DMS79 treated with DMSO at 0.1 percent for 48 hours (cell line): ENCODE measurements around the gene CEMIP.

ENCODE experiments used
- DNase-seq: peaks from one replicate; lab custom pipeline; 2025; lab: John Stamatoyannopoulos, UW

CEMIP gene

DNA sequence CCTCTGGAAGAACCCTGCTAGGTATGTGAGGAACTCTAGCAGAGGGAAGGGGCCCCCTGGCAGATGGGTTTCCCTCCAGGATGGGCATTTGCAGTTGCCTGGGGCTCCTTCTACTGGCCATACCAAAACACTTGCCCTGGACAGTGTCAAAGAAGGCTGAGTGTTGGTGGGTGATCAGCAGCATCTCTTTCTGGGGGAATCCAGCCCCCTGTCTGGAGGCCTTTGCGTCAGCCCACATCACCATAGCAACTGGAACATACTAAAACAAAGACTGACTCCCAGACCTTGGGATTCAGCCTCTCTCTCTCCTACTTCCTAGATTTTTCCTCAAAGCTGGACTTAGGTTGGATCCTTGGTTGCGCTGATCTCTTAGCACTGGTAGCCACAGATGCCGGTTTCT, 8.1 kb downstream of the CEMIP start:
- no peak for DNase-seq

DNA sequence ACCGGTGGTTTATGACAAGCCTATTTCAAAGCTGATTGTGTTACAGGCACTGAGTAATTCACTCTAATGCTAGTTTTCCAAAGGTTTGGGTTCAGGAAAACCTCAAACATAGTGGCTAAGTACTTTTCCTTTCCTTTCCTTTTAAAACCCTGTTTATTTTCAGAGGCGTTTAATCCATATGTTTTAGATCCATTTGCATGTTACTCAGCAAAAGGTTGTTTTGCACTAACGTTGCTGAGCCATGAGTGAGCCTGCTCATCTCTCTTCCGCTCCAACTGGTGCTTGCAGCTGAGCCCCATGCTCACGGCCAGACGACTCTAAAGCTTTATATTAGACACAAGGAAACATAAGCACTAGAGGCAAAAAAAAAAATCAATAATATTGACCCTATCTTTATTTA, 9.4 kb downstream of the CEMIP start:
- no peak for DNase-seq

DNA sequence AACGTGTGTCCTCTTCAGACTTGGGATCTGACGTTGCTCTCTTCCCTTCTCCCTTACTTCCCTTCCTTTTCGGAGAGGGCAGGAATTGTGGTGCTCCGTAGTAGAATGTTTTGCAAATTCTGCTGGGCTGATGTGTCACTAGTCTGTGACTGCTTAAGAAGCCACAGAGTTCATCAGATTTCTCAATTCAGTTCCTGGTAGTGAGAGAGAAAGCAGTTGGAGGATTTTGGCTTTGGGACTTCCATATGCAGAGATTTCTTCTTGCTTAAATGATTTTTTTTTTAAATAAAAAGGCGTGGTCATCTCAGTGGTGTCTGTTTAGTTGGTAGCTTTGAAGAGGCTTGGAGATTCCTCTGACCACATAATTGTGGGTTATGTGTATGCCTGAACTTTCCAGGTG, 10.1 kb downstream of the CEMIP start:
- no peak for DNase-seq

DNA sequence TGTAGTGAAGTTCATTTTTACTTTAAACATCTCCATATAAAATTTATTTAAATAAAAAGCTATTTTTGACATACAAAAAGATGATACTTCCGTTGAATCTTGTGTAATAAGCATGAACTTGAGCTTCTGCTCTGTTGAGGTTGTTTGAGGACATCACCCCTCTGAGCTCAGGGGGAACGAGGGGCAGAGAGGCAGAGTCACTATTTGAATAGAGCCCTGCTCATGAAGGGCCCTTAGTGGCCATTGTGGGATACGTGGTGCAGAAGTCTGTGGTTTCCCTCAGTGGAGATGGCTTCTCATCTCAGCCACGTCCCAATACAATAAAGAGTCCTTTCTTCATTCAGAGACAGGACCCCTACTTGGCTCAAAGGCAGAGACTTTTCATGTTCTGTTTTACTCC, 10.6 kb downstream of the CEMIP start:
- no peak for DNase-seq

DNA sequence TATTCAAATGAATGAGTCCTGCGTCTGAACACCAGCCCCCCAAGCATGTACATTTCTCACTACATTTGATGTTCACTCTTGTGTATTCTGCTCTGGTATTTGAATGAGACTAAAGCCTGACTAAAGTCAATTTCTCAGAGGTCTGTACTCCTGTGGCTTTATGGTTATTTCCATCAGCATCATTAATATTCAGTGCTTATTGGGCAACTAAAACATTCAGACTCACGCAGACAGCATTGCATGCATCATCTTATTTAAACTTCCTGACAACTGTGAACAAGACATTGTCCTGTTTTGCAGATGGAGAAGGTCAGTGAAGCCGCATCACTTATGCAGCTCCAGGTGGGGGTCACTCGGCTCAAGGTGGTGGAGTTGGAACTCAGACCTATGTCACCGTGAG, 11.1 kb downstream of the CEMIP start:
- DNase-seq, result no peak

DNA sequence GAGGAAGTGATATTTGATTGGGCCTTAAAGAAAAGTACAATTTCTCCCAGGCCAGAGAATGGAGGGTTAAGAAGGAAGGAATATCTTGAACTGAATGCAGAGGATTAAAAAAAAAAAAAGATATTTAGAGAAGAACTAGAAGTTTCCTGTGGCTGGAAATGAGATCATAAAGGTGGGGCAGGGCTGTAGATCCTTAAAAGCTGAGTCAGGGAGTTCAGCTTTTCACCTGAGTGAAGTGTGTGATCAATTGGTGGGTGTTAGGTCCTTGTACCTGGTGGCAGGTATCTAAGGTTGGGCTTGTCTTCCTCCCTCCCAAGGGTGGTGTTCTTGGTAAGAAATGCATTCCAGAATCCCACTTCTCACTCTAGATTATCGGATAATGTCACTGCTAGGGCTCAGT, 11.8 kb downstream of the CEMIP start:
- no peak for DNase-seq

DNA sequence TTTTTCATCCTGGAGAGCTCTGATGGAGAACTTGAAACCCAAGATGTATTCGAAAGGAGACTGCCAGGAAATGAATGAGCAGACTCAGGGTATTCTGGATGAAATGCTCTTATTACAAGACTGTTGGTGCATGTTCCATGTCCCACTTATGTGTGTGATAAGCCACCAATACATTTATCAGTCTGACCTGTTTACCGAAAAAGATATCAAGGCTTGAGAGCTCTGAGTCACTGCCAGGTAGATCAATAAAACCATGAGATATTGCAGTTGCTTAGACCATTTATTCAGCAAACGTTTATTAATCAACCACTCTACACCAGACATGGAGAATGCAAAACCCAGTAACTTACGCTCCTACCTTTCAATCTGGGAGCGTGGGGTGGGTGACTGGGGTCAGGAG, 17.2 kb downstream of the CEMIP start:
- DNase-seq, result no peak

DNA sequence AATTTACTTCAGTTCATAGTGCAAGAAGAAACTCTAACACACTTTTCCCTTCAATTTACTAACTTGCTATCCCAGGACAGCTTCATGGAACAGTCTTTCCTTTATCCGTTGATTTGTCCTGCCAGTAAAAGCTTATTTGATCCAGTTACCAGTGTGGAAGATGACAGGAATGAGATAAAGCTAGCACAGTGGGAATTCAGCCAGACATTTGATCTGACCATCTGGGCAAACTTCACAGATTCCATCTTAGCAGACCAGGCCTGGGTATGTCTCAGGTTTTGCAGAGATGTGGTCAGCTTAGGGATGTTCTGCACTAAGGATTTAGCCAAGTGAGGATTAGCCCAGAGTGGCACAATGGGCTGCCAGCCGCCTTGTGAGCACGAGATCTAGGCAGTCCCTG, 19.7 kb downstream of the CEMIP start:
- DNase-seq, result no peak

DNA sequence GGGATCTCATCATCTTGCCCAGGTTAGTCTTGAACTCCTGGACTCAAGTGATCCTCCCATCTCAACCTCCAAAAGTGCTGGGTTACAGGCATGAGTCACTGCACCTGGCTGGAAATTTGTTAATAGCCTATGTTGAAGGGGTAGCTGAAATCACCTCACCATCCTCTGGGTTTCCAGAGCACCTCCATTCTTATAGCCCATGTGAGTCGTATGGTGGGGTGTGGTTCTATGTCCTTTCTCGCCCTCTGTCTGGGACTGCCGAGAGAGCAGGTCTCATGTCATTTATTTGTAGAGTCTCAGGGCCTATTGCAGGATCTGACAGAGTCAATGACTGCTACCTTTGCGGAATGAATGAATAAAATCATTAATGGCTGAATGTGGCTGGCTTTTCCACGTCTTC, 20.9 kb downstream of the CEMIP start:
- DNase-seq, result no peak

DNA sequence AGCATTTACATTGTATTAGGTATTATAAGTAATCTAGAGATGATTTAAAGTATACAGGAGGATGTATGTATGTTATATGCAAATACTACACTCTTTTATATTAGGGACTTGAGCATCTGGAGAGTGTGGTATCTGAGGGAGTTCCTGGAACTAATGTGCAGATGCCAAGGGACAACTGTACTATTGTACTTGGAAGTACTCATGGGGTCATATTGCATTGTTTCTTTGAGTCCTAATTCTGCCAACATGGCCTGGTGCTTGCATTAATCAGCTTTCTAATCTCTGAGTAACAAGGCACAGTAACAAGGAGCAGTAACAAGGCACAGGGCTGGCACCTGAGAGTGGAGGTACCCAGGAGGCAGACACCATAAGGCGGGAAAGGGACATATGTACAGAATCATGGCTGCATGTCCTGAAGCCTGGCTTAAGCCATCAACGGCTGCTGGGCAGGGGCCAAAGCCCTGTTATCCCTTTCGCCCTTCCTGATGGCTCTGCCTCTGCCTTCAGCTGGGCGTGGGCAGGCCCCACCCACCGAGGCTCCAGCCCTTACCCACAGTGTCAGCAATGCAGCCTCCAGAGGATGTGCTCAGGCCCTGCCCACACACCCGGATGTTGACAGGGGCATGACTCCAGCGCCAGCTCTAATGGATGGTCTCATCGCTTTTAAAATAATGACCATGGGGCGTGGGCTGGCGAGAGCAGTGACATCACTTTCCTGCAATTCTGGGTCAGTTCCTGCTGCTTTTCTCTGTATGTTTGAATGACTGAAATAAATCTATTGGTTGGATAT, 22.9 kb downstream of the CEMIP start:
- DNase-seq, result no peak

DNA sequence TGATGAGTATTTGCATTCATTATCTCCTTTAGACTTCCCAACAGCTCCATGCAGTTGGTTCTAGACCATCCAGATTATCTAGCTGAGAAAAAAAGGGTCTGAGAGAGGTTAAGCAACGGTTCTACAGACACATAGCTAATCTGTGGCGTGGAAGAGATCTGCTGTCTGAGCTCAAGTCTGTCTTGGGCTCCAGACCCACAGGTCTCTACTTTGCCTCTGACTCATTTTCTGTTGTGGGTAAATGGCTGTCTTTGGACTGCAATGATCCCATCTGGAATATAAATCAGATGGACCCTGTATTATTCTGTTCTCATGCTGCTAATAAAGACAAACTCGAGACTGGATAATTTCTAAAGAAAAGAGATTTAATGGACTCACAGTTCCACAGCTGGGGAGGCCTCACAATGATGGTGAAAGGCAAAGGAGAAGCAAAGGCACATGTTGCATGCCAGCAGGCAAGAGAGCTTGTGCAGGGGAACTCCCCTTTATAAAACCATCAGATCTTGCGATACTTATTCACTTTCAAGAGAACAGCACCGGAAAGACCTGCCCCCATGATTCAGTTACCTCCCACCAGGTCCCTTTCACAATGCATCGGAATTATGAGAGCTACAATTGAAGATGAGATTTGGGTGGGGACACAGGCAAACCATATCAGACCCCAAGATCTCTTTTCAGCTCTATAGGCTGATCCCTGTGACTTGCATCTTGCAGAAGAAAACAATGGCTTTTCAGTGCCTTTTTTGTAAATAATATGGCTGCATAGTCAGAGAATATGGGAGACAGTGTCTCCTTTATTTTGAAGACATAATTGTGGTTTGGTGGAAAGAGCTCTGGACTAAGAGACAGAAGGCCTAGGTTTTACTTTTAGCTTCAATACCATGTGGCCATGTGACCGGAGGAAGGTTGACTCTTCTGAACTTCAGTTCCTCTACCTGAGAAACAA, 24.7 kb downstream of the CEMIP start:
- DNase-seq, result no peak

DNA sequence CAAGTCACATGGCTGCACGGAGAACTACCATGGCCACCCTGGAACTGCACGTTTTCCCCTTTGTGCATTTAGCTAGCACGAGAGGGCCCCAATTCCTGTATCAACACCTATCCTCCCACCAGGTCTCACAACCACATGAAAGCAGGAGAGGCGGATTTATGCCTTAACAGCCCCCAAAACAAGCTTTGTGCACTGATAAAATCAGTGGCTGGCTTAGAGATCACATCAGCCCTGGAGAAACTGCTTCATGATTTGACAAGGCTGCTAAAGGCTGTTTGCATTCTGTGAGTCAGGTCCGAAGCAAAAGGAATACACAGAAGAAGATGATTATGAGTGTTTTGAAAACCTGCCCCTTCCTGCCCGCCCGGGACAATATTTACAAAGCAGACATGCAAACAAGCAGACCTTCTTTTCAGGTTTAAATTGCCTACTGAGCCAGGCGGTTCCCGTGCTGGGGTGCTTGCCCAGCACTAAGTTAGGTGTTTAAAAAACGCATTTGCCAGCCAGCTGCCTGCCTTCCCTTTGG, 25.9 kb downstream of the CEMIP start:
- no peak for DNase-seq

DNA sequence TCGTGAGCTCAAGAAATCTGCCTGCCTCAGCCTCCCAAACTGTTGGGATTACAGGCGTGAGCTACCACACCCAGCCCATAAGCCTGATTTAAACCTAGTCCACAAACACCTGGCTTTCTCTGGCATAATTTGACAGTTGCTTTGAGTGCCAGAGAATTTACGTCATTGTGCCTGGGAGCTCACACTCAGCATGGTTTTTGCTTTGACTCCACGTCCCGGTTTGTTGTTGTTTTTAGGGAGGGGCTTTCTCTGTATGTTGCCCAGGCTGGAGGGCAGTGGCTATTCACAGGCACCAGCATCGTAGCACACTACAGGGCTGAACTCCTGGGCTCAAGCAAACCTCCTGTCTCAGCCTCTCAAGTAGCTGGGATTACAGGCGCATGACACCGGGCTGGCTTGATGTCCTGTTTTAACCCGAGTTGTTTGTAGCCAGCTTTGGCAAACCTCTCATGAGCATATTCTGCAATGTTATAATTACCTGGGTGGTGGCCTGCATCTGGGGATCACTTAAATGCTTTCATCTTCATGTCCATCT, 32.7 kb downstream of the CEMIP start:
- DNase-seq, result no peak

DNA sequence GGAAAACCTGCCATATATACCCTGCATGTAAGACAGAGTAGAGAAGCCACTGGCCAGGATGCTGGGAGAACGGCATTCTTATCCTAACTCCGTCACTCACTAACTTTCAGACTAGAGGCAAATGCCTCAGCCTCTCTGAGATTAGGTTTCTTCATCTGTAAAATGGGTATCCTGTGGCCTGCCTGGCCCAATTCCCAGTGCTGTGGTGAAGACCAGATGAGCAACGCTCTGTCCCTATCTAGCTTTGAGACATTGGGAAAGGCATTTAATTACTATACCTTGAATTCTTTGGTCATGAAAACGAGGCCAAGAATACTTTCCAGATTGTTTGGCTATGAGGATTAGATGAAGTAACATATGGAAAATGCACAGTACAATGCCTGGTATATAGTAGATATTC, 35.9 kb downstream of the CEMIP start:
- DNase-seq, result no peak

DNA sequence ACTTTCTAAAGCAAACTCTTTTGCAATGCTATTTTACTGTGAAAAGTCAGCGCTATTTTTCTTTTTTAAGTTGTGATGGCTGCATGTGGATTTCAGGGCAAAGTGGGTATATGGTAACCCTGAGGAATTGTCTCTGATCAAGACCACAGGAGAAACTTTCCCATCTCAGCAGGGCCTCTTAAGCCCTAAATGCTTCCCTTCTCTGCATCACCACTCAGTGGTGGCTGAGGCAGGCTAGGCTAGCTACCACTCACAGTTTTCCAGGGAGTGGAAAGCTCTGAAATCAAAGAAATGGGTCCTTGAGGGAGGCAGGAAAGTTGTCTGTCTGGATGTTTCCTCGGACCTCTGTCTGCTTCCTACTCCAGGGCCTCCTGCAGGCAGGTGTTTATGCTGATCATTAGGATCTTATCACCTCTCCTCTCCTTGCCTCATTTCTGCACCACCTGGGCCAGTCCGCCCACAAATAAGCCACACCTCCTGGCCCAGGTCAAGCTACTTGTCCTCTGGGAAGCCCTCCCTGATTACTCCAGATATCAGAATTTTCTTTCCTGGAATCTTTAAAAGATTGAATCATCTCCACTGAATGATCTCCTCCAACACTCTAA, 37.0 kb downstream of the CEMIP start:
- no peak for DNase-seq

DNA sequence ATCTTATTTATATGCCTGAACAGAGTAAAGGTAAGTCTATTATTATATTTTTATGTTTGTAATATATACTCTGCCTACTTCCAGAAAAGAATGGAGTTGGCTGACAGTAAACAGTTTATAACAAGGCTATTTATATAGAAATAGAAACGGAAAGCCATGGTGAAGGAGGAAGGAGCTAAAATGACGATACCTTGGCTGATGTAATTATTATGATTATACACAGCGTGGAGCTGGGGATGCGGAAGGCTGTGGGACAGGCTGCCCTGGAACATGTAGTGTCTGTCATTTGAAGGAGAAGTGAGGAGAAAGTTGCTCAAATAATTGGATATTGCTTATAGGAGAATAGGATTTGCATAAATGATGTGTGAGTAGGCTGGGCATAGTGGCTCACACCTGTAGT, 37.8 kb downstream of the CEMIP start:
- no peak for DNase-seq

DNA sequence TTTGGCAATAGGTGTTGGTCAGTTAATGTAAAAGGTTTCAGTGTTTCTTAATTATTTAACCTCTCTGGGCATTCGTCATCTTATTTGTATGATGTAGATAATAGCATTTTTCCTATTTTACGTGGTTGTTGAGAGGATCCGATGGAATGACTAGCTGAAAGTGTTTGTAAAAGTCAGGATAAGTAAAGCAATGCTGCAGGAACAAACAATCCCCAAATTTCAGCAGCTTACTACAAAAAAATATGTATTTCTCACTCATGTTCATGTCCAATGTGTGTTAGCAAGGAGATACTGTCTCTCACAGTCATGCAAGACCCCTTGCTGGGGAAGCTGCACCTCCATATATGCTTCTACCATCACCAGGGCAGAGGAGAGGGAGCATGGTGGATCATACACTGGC, 38.7 kb downstream of the CEMIP start:
- no peak for DNase-seq

DNA sequence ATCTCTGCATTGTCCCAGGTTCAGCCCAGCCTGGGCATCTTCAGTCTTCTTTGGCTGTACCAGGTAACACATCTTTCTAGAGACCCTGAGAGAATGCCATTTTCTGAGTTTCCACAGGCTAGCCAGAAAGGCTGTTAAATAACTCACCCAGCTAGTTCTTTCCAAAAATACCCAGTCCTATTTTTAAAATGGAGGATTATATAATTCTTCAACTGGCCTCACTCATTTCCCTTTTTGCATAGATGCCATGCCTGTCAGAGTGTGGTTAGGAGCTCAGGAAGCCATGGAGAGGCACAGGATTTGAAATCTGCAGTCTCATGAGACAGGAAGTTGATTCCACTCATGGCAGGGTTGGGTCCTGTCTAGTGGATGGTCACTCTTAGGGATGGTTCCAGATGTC, 39.8 kb downstream of the CEMIP start:
- no peak for DNase-seq

DNA sequence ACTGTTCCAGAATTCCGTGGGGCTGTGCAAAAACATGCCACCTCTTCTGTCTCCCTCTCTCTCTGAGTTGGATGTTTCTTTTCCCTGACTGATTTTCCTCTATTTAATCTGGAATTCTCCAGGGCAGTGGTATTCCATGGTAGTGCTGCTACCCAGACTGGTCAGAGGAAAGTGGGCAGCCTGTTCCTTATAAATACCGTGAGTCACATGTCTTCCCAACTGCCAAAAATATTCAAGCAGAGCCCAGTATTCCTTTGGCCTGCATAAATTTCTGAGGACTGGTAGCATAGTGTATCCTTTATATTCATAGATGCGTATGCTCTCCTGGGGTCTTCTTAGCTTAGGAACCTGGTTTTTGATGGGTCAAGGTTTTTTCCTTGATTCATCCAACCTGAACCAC, 40.9 kb downstream of the CEMIP start:
- no peak for DNase-seq

DNA sequence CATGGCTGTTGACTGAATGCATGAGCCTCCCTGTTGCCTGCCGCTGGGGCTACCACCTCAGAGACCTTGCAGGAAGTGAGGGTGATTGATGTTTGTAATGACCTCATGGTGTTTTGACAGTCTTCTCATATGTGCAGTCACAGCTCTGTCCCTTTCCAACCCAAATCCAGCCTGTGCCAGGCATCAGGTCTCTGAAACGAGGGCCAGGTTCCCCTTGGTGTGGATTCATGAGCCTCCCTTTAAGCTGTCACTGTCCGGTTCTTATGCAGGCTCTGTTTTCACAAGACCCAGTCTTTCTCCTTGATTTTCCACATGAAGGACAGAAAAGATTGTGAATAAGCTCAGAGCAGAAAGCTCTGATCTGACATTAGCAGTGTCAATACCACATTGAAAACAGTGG, 43.1 kb downstream of the CEMIP start:
- no peak for DNase-seq

DNA sequence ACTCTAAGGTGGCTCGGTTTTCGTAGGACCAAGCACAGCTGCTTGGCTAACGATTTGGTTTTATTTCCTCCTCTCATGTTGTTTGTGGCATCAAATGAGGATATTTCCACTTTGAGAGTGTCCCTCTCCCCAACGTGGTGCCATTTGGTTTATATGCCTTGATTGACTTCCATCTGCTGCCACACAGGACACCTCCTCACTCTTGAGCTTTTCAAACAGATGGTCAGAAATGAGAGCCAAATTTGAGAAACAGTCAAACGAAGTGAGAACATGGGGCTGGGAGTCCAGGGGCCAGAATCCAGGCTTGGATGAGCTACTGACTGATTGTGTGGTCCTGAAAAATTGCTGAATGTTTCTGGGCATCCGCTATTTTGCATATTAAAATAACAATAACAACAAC, 43.5 kb downstream of the CEMIP start:
- DNase-seq, result no peak

DNA sequence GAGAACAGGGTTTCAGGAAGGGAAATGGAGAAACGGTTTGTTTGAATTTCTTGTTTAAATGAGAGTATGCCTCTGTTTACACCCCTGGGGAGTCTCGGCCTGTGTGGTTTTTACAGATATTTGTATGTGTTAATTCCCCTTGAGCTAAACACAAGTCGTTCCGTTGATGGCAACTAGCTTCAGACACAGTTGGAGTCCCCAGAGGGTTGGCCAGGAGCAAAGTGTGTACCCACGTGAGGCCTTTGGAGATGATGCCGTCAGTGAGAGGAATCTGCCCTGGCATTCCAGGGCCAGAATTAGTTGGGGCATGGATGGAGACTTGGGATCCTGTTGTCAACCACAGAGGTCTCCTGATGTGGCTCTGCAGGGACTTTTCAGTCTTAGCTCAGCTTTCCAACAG, 44.0 kb downstream of the CEMIP start:
- no peak for DNase-seq
